ENCODE data around the gene OR4K14.
"Not testable (repeated sequence)": the region's sequence is repeated elsewhere in the genome, so short reads cannot be mapped to it uniquely, and the experiment has no call there.

Gene OR4K14

DNA sequence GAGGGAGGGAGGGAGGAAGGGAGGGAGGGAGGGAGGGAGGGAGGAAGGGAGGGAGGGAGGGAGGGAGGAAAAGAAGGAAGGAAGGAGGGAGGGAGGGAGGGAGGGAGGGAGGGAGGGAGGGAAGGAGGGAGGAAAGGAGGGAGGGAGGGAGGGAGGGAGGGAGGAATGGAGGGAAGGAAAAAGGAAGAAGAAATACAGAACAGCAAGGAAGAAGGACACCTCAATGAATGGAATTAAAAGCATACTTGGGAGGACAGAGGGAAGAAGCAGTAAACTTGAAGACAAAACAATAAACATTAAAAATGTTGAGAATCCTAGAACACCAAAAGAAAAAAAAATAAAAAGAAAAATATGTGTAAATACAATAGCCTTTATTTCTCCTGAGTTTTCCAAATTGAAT, 11.0 kb downstream of the OR4K14 start:
- no peak overlapping the region for H3K4me3 ChIP-seq (ENCODE audit: low read depth, low read length)
- DNase-seq (ENCODE audit: low read depth): no peak
- TF ChIP-seq, protein P1, sequence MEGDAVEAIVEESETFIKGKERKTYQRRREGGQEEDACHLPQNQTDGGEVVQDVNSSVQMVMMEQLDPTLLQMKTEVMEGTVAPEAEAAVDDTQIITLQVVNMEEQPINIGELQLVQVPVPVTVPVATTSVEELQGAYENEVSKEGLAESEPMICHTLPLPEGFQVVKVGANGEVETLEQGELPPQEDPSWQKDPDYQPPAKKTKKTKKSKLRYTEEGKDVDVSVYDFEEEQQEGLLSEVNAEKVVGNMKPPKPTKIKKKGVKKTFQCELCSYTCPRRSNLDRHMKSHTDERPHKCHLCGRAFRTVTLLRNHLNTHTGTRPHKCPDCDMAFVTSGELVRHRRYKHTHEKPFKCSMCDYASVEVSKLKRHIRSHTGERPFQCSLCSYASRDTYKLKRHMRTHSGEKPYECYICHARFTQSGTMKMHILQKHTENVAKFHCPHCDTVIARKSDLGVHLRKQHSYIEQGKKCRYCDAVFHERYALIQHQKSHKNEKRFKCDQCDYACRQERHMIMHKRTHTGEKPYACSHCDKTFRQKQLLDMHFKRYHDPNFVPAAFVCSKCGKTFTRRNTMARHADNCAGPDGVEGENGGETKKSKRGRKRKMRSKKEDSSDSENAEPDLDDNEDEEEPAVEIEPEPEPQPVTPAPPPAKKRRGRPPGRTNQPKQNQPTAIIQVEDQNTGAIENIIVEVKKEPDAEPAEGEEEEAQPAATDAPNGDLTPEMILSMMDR (conservative IDR thresholded peaks at IDR 0.05; ENCODE audit: low read depth, low read length): no peak

DNA sequence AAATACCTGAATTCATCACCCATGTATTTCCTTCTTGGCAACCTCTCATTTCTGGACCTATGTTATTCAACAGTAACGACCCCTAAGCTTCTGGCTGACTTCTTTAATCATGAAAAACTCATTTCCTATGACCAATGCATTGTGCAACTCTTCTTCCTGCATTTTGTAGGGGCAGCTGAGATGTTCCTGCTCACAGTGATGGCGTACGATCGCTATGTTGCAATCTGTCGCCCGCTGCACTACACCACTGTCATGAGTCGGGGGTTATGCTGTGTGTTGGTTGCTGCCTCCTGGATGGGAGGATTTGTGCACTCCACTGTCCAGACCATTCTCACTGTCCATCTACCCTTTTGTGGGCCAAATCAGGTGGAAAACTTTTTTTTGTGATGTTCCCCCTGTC, 16.8 kb downstream of the OR4K14 start:
- TF ChIP-seq, protein P1 (conservative IDR thresholded peaks at IDR 0.05; ENCODE audit: low read depth, low read length): no peak
- no peak for DNase-seq (ENCODE audit: low read depth)
- no peak overlapping the region for H3K4me3 ChIP-seq (ENCODE audit: low read depth, low read length)

DNA sequence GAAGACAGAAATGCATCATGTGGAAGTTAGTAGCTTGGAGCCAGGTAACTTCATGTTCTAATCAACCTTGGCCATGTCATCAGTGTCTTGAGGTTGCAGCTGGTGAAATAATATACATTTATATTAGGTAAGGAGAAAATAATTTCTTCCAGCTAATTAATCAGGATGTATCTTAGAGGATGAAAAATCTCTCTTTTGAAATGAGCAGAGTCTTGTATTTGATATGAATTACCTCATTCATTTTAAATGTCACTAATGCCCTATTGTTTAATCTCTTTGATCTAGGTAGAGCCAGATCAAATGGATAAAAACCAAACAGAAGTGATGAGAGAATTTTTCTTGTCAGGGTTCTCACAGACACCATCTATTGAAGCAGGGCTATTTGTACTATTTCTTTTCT, 17.2 kb downstream of the OR4K14 start, which contains the start of gene OR4Q2:
Gene OR4Q2 (plus strand): TSS at position 301 of the 400 bp plus-strand sequence.
- no peak for DNase-seq (ENCODE audit: low read depth)
- TF ChIP-seq, protein P1 (conservative IDR thresholded peaks at IDR 0.05; ENCODE audit: low read depth, low read length): no peak
- no peak within 1 kb of the TSS for H3K4me3 ChIP-seq (ENCODE audit: low read depth, low read length)

DNA sequence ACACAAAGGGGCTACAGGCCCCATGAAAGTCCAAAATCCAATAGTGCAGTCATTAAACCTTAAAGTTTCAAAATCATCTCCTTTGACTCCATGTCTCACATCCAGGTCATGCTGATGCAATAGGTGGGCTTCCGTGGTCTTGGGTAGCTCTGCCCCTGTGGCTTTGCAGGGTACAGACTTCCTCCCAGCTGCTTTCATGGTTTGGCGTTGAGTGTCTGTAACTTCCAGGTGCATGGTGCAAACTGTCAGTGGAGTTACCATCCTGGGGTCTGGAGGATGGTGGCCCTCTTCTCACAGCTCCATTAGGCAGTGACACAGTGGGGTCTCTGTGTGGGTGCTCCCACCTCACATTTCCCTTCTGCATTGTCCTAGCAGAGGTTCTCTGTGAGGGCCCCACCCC, 25.7 kb downstream of the OR4K14 start:
- TF ChIP-seq, protein P1 (conservative IDR thresholded peaks at IDR 0.05; ENCODE audit: low read depth, low read length): no peak
- H3K4me3 ChIP-seq (ENCODE audit: low read depth, low read length): no peak overlapping the region
- DNase-seq (ENCODE audit: low read depth): no peak

DNA sequence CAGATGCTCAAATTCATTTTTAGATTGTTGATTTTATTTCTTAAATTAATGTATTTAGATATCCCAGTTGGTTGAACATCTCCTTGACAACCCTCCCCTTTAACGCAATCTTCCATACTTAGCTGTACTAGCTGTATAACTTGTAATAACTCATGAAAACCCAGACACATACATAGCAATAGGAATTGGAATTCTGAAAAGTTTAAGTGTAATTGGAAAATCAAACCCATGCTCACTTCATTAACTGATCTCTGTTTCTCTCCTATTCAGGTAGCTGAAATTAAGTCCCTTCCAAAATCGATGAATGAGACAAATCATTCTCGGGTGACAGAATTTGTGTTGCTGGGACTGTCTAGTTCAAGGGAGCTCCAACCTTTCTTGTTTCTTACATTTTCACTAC, 43.8 kb downstream of the OR4K14 start, which contains the start of gene OR4K15:
Gene OR4K15 (plus strand): TSS at position 301 of the 400 bp plus-strand sequence. CDS start 0 bp downstream, at position 301.
- DNase-seq (ENCODE audit: low read depth): no peak
- H3K4me3 ChIP-seq (ENCODE audit: low read depth, low read length): no peak within 1 kb of the TSS
- TF ChIP-seq, protein P1 (conservative IDR thresholded peaks at IDR 0.05; ENCODE audit: low read depth, low read length): no peak

DNA sequence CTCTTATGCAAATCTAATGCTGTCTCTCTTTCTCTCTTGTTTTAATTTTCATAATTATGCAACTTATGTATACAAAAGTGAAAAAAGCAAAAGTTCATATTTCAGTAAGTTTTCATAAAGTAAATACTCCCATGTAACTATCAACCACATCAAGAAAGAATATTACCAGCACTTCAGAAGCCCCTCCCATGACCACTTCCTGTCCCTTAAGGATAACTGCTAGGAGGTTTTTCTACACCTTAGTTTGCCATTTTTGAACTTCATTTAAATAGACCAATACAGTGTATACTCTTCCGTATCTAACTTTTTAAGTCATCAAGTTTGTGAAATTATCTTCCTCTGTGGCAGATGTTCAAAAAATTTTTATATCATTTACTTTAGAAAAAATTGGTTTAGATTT, 44.3 kb downstream of the OR4K14 start:
- H3K4me3 ChIP-seq (ENCODE audit: low read depth, low read length): no peak overlapping the region
- DNase-seq (ENCODE audit: low read depth): no peak
- TF ChIP-seq, protein P1 (conservative IDR thresholded peaks at IDR 0.05; ENCODE audit: low read depth, low read length): no peak

DNA sequence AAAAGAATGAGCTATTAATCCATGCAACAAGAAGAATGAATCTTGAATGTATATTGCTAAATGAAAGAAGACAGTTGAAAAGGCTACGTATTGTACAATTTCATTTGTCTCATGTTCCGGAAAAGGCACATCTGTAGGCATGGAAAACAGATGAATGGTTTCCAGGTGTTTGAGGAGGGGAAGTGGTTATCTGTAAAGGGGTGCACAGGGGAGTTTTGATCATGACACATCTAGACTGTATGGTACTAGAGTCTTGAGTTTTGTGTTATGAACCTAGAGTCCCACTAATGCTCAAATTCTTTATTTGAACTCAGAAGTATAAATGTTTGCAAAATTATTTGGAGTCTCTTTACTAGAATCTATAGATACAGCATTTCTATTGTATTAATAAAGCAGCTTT, 49.4 kb downstream of the OR4K14 start:
- H3K4me3 ChIP-seq (ENCODE audit: low read depth, low read length); DNase-seq (ENCODE audit: low read depth): not testable (repeated sequence)
